GM12878 (cell line): ENCODE measurements around the gene IL31. TPM values are rescaled to one million over a fixed set of nuclear protein-coding genes. Genes with fewer than 3 reads are reported as not detected.
A peak's percentile ranks its signal among the peaks of the same experiment; 100 is the strongest.

Experiments
- CEBPB ChIP-seq, 2 experiments: fragments of 150-350 bp in 1 of 2; IDR thresholded peaks; 2 replicates each; pipeline ENCODE4 v1.6.1; 2012 to 2014; ENCODE audit warnings: low read depth in 2 of 2, low read length in 2 of 2, borderline replicate concordance in 1 of 2, inconsistent platforms in 1 of 2
- CHD2 ChIP-seq: IDR thresholded peaks from 2 replicates; pipeline ENCODE4 v1.6.1; 2011; ENCODE audit warnings: low read depth, low read length, improper control_type of control experiment, borderline replicate concordance
- CREB1 ChIP-seq: IDR thresholded peaks from 2 replicates; pipeline ENCODE4 v1.6.1; 2012; ENCODE audit warnings: low read depth, mild to moderate bottlenecking, inconsistent platforms
- CTCF ChIP-seq, 3 experiments: IDR thresholded peaks in 2 of 3; conservative IDR thresholded peaks in 1 of 3; 2 replicates each; pipeline ENCODE4 v1.5.1; 2011; ENCODE audit warnings: low read depth in 3 of 3, low read length in 3 of 3, mild to moderate bottlenecking in 3 of 3, control low read depth in 2 of 3, moderate library complexity in 2 of 3, inconsistent platforms in 1 of 3, mixed read lengths in 1 of 3; ENCODE audit not compliant: control insufficient read depth in 2 of 3, insufficient read depth in 1 of 3; ENCODE audit errors: extremely low read depth in 1 of 3
- E2F4 ChIP-seq: IDR thresholded peaks from 2 replicates; pipeline ENCODE4 v1.6.1; 2012; ENCODE audit warnings: low read depth, low read length, improper control_type of control experiment
- GABPA ChIP-seq: IDR thresholded peaks from 2 replicates; pipeline ENCODE4 v1.6.1; 2014; ENCODE audit warnings: antibody characterized with exemption, low read depth, mild to moderate bottlenecking, inconsistent platforms
- HSF1 ChIP-seq: fragments of 150-350 bp; IDR thresholded peaks from 2 replicates; pipeline ENCODE4 v1.6.1; 2014; ENCODE audit warnings: mild to moderate bottlenecking, low read depth, low read length
- IRF5 ChIP-seq: fragments of 450-650 bp; IDR thresholded peaks from 2 replicates; pipeline ENCODE4 v1.6.1; 2017; ENCODE audit warnings: borderline replicate concordance
- NBN ChIP-seq: fragments of 450-650 bp; IDR thresholded peaks from 2 replicates; pipeline ENCODE4 v1.6.1; 2016
- NFYB ChIP-seq: IDR thresholded peaks from 2 replicates; pipeline ENCODE4 v1.6.1; 2011; ENCODE audit warnings: low read depth, mild to moderate bottlenecking, low read length, improper control_type of control experiment, moderate library complexity; ENCODE audit not compliant: insufficient read depth
- PAX8 ChIP-seq: fragments of 450-650 bp; IDR thresholded peaks from 2 replicates; pipeline ENCODE4 v1.6.1; 2017; ENCODE audit warnings: mild to moderate bottlenecking, moderate library complexity
- SMARCA5 ChIP-seq: fragments of 450-650 bp; IDR thresholded peaks from 2 replicates; pipeline ENCODE4 v1.6.1; 2017; ENCODE audit warnings: mild to moderate bottlenecking
- SREBF1 ChIP-seq: IDR thresholded peaks from 2 replicates; pipeline ENCODE4 v1.6.1; 2012; ENCODE audit warnings: mild to moderate bottlenecking, low read length
- TAF1 ChIP-seq: IDR thresholded peaks from 2 replicates; pipeline ENCODE4 v1.6.1; 2011; ENCODE audit warnings: mild to moderate bottlenecking, low read depth, low read length, borderline replicate concordance
- WRNIP1 ChIP-seq: IDR thresholded peaks from 2 replicates; pipeline ENCODE4 v1.6.1; 2011; ENCODE audit warnings: low read depth, low read length, improper control_type of control experiment, borderline replicate concordance
- ZBTB11 ChIP-seq: fragments of 450-650 bp; formaldehyde crosslinking; IDR thresholded peaks from 2 replicates; pipeline ENCODE4 v1.5.0; 2022; ENCODE audit warnings: mild to moderate bottlenecking, missing genetic modification characterization
- polyA plus RNA-seq, 11 experiments: library from polyadenylated mRNA; depleted of rRNA in 4 of 11; unstranded in 6 of 11; stranded (reverse) in 5 of 11; fragments of >200 nt; fragmentation: Nextera tagmentation in 4 of 11; fragmentation: Illumina TruSeq in 1 of 11; extraction: Ambion mirVana in 4 of 11; extraction: Trizol in 1 of 11; gene quantifications; 1 replicate in 1 of 11; 2 replicates in 10 of 11; pipeline versions ENCODE4 v1.2.1 to v1.2.3, GENCODE V29; 2011 to 2016; ENCODE audit warnings: inconsistent platforms in 2 of 11, missing spikeins in 2 of 11, low read depth in 1 of 11
- total RNA-seq, 4 experiments: library from RNA; depleted of rRNA in 3 of 4; stranded (reverse); fragments of >200 nt in 3 of 4; fragmentation: Illumina TruSeq in 1 of 4; extraction: Trizol in 1 of 4; gene quantifications; 2 replicates each; pipeline versions ENCODE4 v1.2.1 to v1.2.3, GENCODE V29; 2013 to 2021
- TF ChIP-seq, protein P1 (sequence below): fragments of 450-650 bp; IDR thresholded peaks from 2 replicates; pipeline ENCODE4 v1.6.1; 2017; ENCODE audit warnings: mild to moderate bottlenecking, low read depth, inconsistent platforms; ENCODE audit not compliant: poor library complexity, severe bottlenecking

IL31 gene
- total and polyA plus RNA-seq, 10 of the 15 experiments (the other 5 are each of a cell fraction or from before 2014, with no cell fraction given): not detected

DNA sequence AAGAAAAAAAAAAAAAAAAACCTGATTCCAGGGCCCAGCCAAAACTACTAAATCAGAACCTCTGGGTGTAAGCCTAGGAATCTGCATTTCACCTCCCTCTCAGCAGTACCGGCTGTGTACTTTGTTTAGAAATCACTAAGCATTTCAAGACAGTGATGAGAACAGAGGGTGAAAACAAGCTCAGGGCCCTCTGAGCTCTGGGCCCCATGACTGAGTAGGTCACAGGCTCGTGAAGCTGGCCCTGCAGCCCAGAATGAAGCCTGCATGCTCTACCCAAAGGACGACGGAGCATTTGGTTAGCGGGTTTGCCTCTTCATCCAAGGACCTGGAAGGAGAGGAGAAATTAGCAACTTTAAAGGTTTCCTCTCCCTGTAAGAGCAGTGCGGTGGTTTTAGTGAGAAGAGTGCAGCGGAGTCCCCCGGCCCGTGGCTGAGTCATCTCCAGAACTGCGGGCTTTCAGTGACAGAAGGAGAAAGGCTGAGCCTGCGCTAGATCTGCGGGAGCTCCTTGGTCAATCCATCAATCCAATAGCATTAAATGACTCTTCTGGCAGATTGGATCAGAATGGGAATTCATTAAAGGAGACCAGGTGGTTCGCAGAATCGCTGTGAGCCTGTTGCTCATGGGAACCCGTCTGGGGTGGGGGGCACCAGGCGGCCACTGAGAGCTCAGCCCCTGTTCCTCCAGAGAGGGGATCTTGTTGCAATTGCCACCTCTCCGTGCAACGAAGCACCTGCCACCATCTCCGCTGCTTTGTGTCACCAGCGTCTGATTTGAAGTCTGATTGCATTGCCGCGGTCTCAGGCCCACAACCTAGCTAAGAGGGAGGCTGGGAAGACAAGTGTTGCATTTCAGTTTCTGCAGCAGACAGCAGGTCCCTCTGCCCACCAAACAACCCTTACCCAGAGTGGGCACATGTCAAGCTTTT, 7.3 kb downstream of the IL31 start (continued):
- TF ChIP-seq NFYB: no peak
- no peak for TF ChIP-seq GABPA
- no peak for TF ChIP-seq SMARCA5
- TF ChIP-seq, protein P1, sequence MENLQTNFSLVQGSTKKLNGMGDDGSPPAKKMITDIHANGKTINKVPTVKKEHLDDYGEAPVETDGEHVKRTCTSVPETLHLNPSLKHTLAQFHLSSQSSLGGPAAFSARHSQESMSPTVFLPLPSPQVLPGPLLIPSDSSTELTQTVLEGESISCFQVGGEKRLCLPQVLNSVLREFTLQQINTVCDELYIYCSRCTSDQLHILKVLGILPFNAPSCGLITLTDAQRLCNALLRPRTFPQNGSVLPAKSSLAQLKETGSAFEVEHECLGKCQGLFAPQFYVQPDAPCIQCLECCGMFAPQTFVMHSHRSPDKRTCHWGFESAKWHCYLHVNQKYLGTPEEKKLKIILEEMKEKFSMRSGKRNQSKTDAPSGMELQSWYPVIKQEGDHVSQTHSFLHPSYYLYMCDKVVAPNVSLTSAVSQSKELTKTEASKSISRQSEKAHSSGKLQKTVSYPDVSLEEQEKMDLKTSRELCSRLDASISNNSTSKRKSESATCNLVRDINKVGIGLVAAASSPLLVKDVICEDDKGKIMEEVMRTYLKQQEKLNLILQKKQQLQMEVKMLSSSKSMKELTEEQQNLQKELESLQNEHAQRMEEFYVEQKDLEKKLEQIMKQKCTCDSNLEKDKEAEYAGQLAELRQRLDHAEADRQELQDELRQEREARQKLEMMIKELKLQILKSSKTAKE: peak; percentile 76
- TF ChIP-seq WRNIP1: no peak
- no peak for TF ChIP-seq E2F4
- no peak for TF ChIP-seq SREBF1
- TF ChIP-seq PAX8: no peak
- no peak for TF ChIP-seq CTCF (IDR thresholded peaks at IDR 0.05 in 2 of 3, conservative IDR thresholded peaks at IDR 0.05 in 1 of 3; ENCODE audit: control insufficient read depth in 2 of 3, extremely low read depth in 1 of 3, insufficient read depth in 1 of 3, low read depth in 3 of 3, low read length in 3 of 3)
- no peak for TF ChIP-seq IRF5
- TF ChIP-seq CEBPB (IDR thresholded peaks at IDR 0.05; ENCODE audit: borderline replicate concordance in 1 of 2, low read depth in 2 of 2, low read length in 2 of 2): 0 out of 4 replicates have a peak, but pooled peaks of 1 of the 2 experiments have one; percentile 32
- TF ChIP-seq HSF1: no peak
- TF ChIP-seq CREB1: no peak
- no peak for TF ChIP-seq CHD2
- TF ChIP-seq NBN: peak; percentile 43; the same call in 1 of the 2 replicates
- no peak for TF ChIP-seq TAF1
- no peak for TF ChIP-seq ZBTB11 (CRISPR knock-in tag)
